GM23338 (cell line): ENCODE measurements around the gene AFP. TPM values are rescaled to one million over a fixed set of nuclear protein-coding genes. Genes with fewer than 3 reads are reported as not detected.

Experiments used
- ATAC-seq: fragments of 200-7000 bp; cut with Tn5 transposase; 3 replicates; pipeline ENCODE4 v1.9.1; 2020
- DNase-seq: peaks from one replicate; pipeline ENCODE4 v3.0.0-alpha.2; 2015; ENCODE audit warnings: low spot score
- H2AFZ ChIP-seq: fragments of 200-600 bp; sonication (generic); 2 replicates; pipeline ENCODE4 v1.8.0; 2016; ENCODE audit warnings: antibody characterized with exemption, mild to moderate bottlenecking, moderate library complexity
- H3F3A ChIP-seq: fragments of 200-600 bp; sonication (generic); replicated peaks from 2 replicates; pipeline ENCODE4 v1.8.0; 2017; ENCODE audit warnings: antibody characterized with exemption, mixed run types, low read depth
- H3K27ac ChIP-seq: fragments of 200-600 bp; sonication (generic); 2 replicates; pipeline ENCODE4 v1.6.1; 2016; ENCODE audit warnings: low read depth
- H3K27me3 ChIP-seq: fragments of 200-600 bp; sonication (generic); 2 replicates; pipeline ENCODE4 v1.8.0; 2016; ENCODE audit warnings: mild to moderate bottlenecking, mixed run types, moderate library complexity; ENCODE audit not compliant: insufficient read depth
- H3K36me3 ChIP-seq: fragments of 200-600 bp; sonication (generic); 2 replicates; pipeline ENCODE4 v1.8.0; 2016; ENCODE audit warnings: mild to moderate bottlenecking; ENCODE audit not compliant: insufficient read depth
- H3K4me1 ChIP-seq: fragments of 200-600 bp; sonication (generic); 2 replicates; pipeline ENCODE4 v1.8.0; 2016; ENCODE audit warnings: mild to moderate bottlenecking, moderate library complexity; ENCODE audit not compliant: insufficient read depth
- H3K4me2 ChIP-seq: fragments of 200-600 bp; sonication (generic); 2 replicates; pipeline ENCODE4 v1.7.1; 2017; ENCODE audit warnings: mixed run types
- H3K4me3 ChIP-seq: fragments of 200-600 bp; sonication (generic); 2 replicates; pipeline ENCODE4 v1.6.1; 2016; ENCODE audit warnings: mixed run types
- H3K79me2 ChIP-seq: fragments of 200-600 bp; sonication (generic); replicated peaks from 2 replicates; pipeline ENCODE4 v1.8.0; 2017; ENCODE audit warnings: mild to moderate bottlenecking; ENCODE audit not compliant: insufficient read depth
- H3K9me2 ChIP-seq: fragments of 200-600 bp; sonication (generic); 2 replicates; pipeline ENCODE4 v1.8.0; 2017; ENCODE audit not compliant: insufficient read depth
- H4K20me1 ChIP-seq: fragments of 200-600 bp; sonication (generic); replicated peaks from 2 replicates; pipeline ENCODE4 v1.8.0; 2017; ENCODE audit warnings: mild to moderate bottlenecking; ENCODE audit not compliant: insufficient read depth
- H3K27ac Mint-ChIP-seq: 2 replicates; pipeline ENCODE4 v1.8.0; 2020; ENCODE audit warnings: inconsistent platforms, mild to moderate bottlenecking, moderate library complexity, mixed read lengths
- H3K27me3 Mint-ChIP-seq: 3 replicates; pipeline ENCODE4 v1.8.0; 2022; ENCODE audit warnings: low read depth, mild to moderate bottlenecking, moderate library complexity, mixed read lengths, inconsistent platforms; ENCODE audit not compliant: insufficient read depth, poor library complexity
- H3K36me3 Mint-ChIP-seq: 3 replicates; pipeline ENCODE4 v1.8.0; 2021; ENCODE audit warnings: low read depth, mild to moderate bottlenecking, inconsistent platforms, moderate library complexity, mixed read lengths
- H3K4me1 Mint-ChIP-seq: 3 replicates; pipeline ENCODE4 v1.8.0; 2020; ENCODE audit warnings: mild to moderate bottlenecking, inconsistent platforms, mixed read lengths
- H3K4me3 Mint-ChIP-seq: 3 replicates; pipeline ENCODE4 v1.8.0; 2021; ENCODE audit warnings: moderate library complexity, mild to moderate bottlenecking, inconsistent platforms, mixed read lengths
- H3K9me3 Mint-ChIP-seq: 3 replicates; pipeline ENCODE4 v1.8.0; 2020; ENCODE audit warnings: moderate library complexity, mild to moderate bottlenecking, inconsistent platforms, mixed read lengths
- CREB1 ChIP-seq: fragments of 250-450 bp; sonication (Bioruptor Pico); IDR thresholded peaks from 2 replicates; pipeline ENCODE4 v1.5.0; 2020; ENCODE audit warnings: low read depth, mild to moderate bottlenecking, moderate library complexity
- CTCF ChIP-seq, 2 experiments: fragments of 200-600 bp in 1 of 2; sonication (generic) in 1 of 2; conservative IDR thresholded peaks; 2 replicates each; pipeline versions ENCODE4 v1.5.1 to v1.6.1; 2016 to 2017; ENCODE audit warnings: antibody characterized with exemption in 2 of 2, low read depth in 2 of 2, mild to moderate bottlenecking in 2 of 2, moderate library complexity in 1 of 2
- ETS1 ChIP-seq: IDR thresholded peaks from 2 replicates; pipeline ENCODE4 v1.6.1; 2016; ENCODE audit warnings: antibody characterized with exemption
- EZH2 ChIP-seq: fragments of 200-600 bp; sonication (generic); IDR thresholded peaks from one replicate; pipeline ENCODE4 v1.8.0; 2017; ENCODE audit warnings: antibody characterized with exemption, mild to moderate bottlenecking, low read depth; ENCODE audit not compliant: unreplicated experiment
- EZH2phosphoT487 ChIP-seq: fragments of 200-600 bp; sonication (generic); IDR thresholded peaks from one replicate; pipeline ENCODE4 v1.8.1; 2018; ENCODE audit warnings: antibody characterized with exemption; ENCODE audit not compliant: unreplicated experiment
- JUNB ChIP-seq: IDR thresholded peaks from one replicate; pipeline ENCODE4 v1.6.1; 2016; ENCODE audit warnings: antibody characterized with exemption; ENCODE audit not compliant: unreplicated experiment
- NANOG ChIP-seq: IDR thresholded peaks from 2 replicates; pipeline ENCODE4 v1.6.1; 2016; ENCODE audit warnings: antibody characterized with exemption, borderline replicate concordance
- POLR2AphosphoS5 ChIP-seq: IDR thresholded peaks from 2 replicates; pipeline ENCODE4 v1.6.1; 2016; ENCODE audit warnings: antibody characterized with exemption, low read depth
- REST ChIP-seq: IDR thresholded peaks from one replicate; pipeline ENCODE4 v1.6.1; 2018; ENCODE audit warnings: antibody characterized with exemption; ENCODE audit not compliant: unreplicated experiment
- STAT1 ChIP-seq: IDR thresholded peaks from one replicate; pipeline ENCODE4 v1.6.1; 2016; ENCODE audit warnings: antibody characterized with exemption; ENCODE audit not compliant: unreplicated experiment
- ZNF114 ChIP-seq: fragments of 250-450 bp; sonication (Bioruptor Pico); IDR thresholded peaks from 2 replicates; pipeline ENCODE4 v1.5.0; 2020; ENCODE audit warnings: mild to moderate bottlenecking, moderate library complexity
- ZNF331 ChIP-seq: fragments of 250-450 bp; sonication (Bioruptor Pico); IDR thresholded peaks from 2 replicates; pipeline ENCODE4 v1.5.0; 2020; ENCODE audit warnings: low read depth, mild to moderate bottlenecking, moderate library complexity
- polyA plus RNA-seq: library from polyadenylated mRNA; unstranded; fragments of >200 nt; fragmentation: Nextera tagmentation; extraction: Ambion mirVana; gene quantifications from 2 replicates; pipeline ENCODE4 v1.2.1, GENCODE V29; 2016
- total RNA-seq: library from RNA; depleted of rRNA; stranded (reverse); fragments of >200 nt; shearing (Covaris generic); gene quantifications from 2 replicates; pipeline ENCODE4 v1.2.3, GENCODE V29; 2014
- TF ChIP-seq, protein P1 (sequence below): fragments of 250-450 bp; sonication (Bioruptor Pico); IDR thresholded peaks from 2 replicates; pipeline ENCODE4 v1.5.0; 2020; ENCODE audit warnings: mild to moderate bottlenecking, moderate library complexity

The AFP gene
- total and polyA plus RNA-seq, 2 experiments from 2014 or later, result 4.0 to 17.3 TPM

DNA sequence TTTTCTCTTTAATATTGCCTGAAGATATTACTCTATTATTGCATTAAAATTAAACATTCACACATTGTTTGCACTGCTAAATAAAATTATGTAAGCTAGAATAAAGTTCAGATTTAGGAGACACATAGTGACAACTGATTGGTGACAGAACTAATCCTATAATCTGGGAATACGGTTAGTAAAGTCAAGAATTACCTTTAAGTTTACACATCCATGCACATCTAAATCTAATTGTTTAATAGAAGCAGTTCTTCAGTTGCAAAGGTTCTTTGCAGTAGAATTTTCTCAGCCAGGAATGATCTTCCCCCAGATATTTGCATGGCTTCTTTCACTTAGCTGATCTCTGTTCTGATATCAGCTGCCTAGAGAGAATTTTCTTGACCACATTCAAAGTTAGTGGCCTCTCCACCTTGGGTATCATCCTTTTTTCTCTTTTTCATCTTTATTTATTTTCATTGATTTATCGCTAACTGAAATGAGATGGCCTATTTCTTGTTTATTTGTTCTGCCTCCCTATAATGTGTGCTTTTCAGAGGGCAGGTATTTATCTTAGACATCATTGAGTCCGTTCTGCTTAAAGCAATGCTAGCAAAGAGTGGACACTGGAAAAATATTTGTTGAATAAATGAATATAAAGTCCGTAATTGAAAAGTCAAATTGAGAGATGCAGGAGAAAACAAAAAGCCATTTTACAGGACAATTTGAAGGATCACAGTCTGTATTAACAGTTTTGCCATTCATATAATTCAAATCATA is 12.6 kb downstream of the AFP start:
- Histone ChIP-seq H4K20me1 (no peaks in the 10 kb centered on the region), H3K4me1 (peaks cover 38% of the 10 kb centered on the region), H3K4me2 (no peak overlapping the region; the same call in 1 of the 2 replicates), H3K36me3 (no peaks in the 10 kb centered on the region), H3K27ac (no peak overlapping the region), H2AFZ (no peak overlapping the region), H3K27me3 (no peaks in the 10 kb centered on the region), H3K4me3 (no peak overlapping the region), H3F3A (no peaks in the 10 kb centered on the region), H3K9me2 (no peaks in the 10 kb centered on the region), H3K79me2 (no peaks in the 10 kb centered on the region)
- Mint-ChIP-seq H3K27ac (no peak overlapping the region), H3K4me3 (no peak overlapping the region), H3K9me3 (no peaks in the 10 kb centered on the region), H3K36me3 (no peaks in the 10 kb centered on the region), H3K4me1 (peaks cover 54% of the 10 kb centered on the region), H3K27me3 (peaks cover 9% of the 10 kb centered on the region)
- no peak for ATAC-seq
- DNase-seq, result no peak
- TF ChIP-seq CTCF (conservative IDR thresholded peaks at IDR 0.05; ENCODE audit: low read depth in 2 of 2) (no peak), REST (no peak), POLR2AphosphoS5 (no peak), JUNB (no peak), STAT1 (no peak), CREB1 (CRISPR knock-in tag) (no peak), EZH2 (no peak), EZH2phosphoT487 (no peak), ETS1 (no peak), ZNF114 (CRISPR knock-in tag) (no peak), NANOG (no peak), ZNF331 (CRISPR knock-in tag) (no peak)
- TF ChIP-seq, protein P1, sequence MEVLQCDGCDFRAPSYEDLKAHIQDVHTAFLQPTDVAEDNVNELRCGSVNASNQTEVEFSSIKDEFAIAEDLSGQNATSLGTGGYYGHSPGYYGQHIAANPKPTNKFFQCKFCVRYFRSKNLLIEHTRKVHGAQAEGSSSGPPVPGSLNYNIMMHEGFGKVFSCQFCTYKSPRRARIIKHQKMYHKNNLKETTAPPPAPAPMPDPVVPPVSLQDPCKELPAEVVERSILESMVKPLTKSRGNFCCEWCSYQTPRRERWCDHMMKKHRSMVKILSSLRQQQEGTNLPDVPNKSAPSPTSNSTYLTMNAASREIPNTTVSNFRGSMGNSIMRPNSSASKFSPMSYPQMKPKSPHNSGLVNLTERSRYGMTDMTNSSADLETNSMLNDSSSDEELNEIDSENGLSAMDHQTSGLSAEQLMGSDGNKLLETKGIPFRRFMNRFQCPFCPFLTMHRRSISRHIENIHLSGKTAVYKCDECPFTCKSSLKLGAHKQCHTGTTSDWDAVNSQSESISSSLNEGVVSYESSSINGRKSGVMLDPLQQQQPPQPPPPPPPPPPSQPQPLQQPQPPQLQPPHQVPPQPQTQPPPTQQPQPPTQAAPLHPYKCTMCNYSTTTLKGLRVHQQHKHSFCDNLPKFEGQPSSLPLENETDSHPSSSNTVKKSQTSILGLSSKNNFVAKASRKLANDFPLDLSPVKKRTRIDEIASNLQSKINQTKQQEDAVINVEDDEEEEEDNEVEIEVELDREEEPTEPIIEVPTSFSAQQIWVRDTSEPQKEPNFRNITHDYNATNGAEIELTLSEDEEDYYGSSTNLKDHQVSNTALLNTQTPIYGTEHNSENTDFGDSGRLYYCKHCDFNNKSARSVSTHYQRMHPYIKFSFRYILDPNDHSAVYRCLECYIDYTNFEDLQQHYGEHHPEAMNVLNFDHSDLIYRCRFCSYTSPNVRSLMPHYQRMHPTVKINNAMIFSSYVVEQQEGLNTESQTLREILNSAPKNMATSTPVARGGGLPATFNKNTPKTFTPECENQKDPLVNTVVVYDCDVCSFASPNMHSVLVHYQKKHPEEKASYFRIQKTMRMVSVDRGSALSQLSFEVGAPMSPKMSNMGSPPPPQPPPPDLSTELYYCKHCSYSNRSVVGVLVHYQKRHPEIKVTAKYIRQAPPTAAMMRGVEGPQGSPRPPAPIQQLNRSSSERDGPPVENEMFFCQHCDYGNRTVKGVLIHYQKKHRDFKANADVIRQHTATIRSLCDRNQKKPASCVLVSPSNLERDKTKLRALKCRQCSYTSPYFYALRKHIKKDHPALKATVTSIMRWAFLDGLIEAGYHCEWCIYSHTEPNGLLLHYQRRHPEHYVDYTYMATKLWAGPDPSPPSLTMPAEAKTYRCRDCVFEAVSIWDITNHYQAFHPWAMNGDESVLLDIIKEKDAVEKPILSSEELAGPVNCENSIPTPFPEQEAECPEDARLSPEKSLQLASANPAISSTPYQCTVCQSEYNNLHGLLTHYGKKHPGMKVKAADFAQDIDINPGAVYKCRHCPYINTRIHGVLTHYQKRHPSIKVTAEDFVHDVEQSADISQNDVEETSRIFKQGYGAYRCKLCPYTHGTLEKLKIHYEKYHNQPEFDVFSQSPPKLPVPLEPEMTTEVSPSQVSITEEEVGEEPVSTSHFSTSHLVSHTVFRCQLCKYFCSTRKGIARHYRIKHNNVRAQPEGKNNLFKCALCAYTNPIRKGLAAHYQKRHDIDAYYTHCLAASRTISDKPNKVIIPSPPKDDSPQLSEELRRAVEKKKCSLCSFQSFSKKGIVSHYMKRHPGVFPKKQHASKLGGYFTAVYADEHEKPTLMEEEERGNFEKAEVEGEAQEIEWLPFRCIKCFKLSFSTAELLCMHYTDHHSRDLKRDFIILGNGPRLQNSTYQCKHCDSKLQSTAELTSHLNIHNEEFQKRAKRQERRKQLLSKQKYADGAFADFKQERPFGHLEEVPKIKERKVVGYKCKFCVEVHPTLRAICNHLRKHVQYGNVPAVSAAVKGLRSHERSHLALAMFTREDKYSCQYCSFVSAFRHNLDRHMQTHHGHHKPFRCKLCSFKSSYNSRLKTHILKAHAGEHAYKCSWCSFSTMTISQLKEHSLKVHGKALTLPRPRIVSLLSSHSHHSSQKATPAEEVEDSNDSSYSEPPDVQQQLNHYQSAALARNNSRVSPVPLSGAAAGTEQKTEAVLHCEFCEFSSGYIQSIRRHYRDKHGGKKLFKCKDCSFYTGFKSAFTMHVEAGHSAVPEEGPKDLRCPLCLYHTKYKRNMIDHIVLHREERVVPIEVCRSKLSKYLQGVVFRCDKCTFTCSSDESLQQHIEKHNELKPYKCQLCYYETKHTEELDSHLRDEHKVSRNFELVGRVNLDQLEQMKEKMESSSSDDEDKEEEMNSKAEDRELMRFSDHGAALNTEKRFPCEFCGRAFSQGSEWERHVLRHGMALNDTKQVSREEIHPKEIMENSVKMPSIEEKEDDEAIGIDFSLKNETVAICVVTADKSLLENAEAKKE (CRISPR knock-in tag), result no peak
